K562 (cell line): Measurements from ENCODE around the gene CPSF4L. TPM values are rescaled to one million over a fixed set of nuclear protein-coding genes. Genes with fewer than 3 reads are reported as not detected.

Experiments
- CHD2 ChIP-seq: IDR thresholded peaks from 2 replicates; pipeline ENCODE4 v1.6.1; 2011; ENCODE audit warnings: low read depth, low read length
- ELF2 ChIP-seq: fragments of 250-450 bp; sonication (Bioruptor Pico); IDR thresholded peaks from 2 replicates; pipeline ENCODE4 v1.5.0; 2021; ENCODE audit warnings: mild to moderate bottlenecking
- KDM2B ChIP-seq: fragments of 250-450 bp; sonication (Bioruptor Pico); IDR thresholded peaks from 2 replicates; pipeline ENCODE4 v1.8.0; 2021; ENCODE audit warnings: mild to moderate bottlenecking, moderate library complexity
- L3MBTL2 ChIP-seq: fragments of 450-650 bp; IDR thresholded peaks from 2 replicates; pipeline ENCODE4 v1.6.1; 2016; ENCODE audit warnings: mild to moderate bottlenecking, moderate library complexity
- RAD21 ChIP-seq, 2 experiments: fragments of 250-450 bp in 1 of 2; fragments of 450-650 bp in 1 of 2; sonication (Bioruptor Pico) in 1 of 2; formaldehyde crosslinking in 1 of 2; IDR thresholded peaks in 1 of 2; conservative IDR thresholded peaks in 1 of 2; 2 replicates each; pipeline versions ENCODE4 v1.4.0 to v1.8.0; 2020 to 2022; ENCODE audit warnings: mild to moderate bottlenecking in 2 of 2, moderate library complexity in 1 of 2
- RB1 ChIP-seq: fragments of 450-650 bp; IDR thresholded peaks from 2 replicates; pipeline ENCODE4 v1.6.1; 2017; ENCODE audit warnings: low read depth, mild to moderate bottlenecking
- STAT6 ChIP-seq: sonication (generic); formaldehyde crosslinking; IDR thresholded peaks from 2 replicates; pipeline ENCODE4 v1.8.1; 2023; ENCODE audit warnings: mild to moderate bottlenecking, missing genetic modification reagents
- TCF3 ChIP-seq: sonication (generic); formaldehyde crosslinking; IDR thresholded peaks from 2 replicates; pipeline ENCODE4 v1.4.0; 2020; ENCODE audit warnings: mild to moderate bottlenecking, missing genetic modification reagents
- TFAP4 ChIP-seq: sonication (generic); formaldehyde crosslinking; IDR thresholded peaks from 2 replicates; pipeline ENCODE4 v1.8.0; 2022; ENCODE audit warnings: missing genetic modification reagents, mild to moderate bottlenecking, moderate library complexity, borderline replicate concordance
- XRCC5 ChIP-seq: fragments of 200-400 bp; formaldehyde crosslinking; IDR thresholded peaks from 2 replicates; pipeline ENCODE4 v1.6.1; 2017; ENCODE audit warnings: low read depth, mild to moderate bottlenecking, low read length
- ZNF584 ChIP-seq: fragments of 200-800 bp; sonication (Bioruptor generic); IDR thresholded peaks from 2 replicates; pipeline ENCODE4 v1.6.1; 2016; ENCODE audit warnings: low read depth, mild to moderate bottlenecking, missing genetic modification characterization, missing compliant biosample characterization
- polyA plus RNA-seq, 8 experiments: library from polyadenylated mRNA; depleted of rRNA in 4 of 8; stranded (reverse) in 5 of 8; unstranded in 3 of 8; fragments of >200 nt; fragmentation: Nextera tagmentation in 2 of 8; fragmentation: Illumina TruSeq in 1 of 8; extraction: Ambion mirVana in 2 of 8; extraction: Trizol in 1 of 8; gene quantifications; 2 replicates each; pipeline versions ENCODE4 v1.2.1 to v1.2.3, GENCODE V29; 2011 to 2014; ENCODE audit warnings: inconsistent platforms in 1 of 8, missing spikeins in 1 of 8
- total RNA-seq, 7 experiments: library from RNA; depleted of rRNA in 6 of 7; stranded (reverse); fragments of >200 nt in 6 of 7; fragmentation: Illumina TruSeq in 2 of 7; extraction: Trizol in 2 of 7; gene quantifications; 2 replicates each; pipeline versions ENCODE4 v1.2.1 to v1.2.3, GENCODE V29; 2011 to 2021; ENCODE audit warnings: low replicate concordance in 1 of 7
- TF ChIP-seq, protein P1 (sequence below), 2 experiments: fragments of 450-650 bp; formaldehyde crosslinking in 1 of 2; IDR thresholded peaks; 2 replicates each; pipeline versions ENCODE4 v1.4.0 to v1.6.1; 2014 to 2020; ENCODE audit warnings: mild to moderate bottlenecking in 2 of 2, borderline replicate concordance in 1 of 2, low read depth in 1 of 2
- TF ChIP-seq, protein P2 (sequence below): fragments of 450-650 bp; formaldehyde crosslinking; IDR thresholded peaks from 2 replicates; pipeline ENCODE4 v1.4.0; 2020; ENCODE audit warnings: mild to moderate bottlenecking, moderate library complexity

CPSF4L gene
- total and polyA plus RNA-seq, 9 of the 15 experiments (the other 6 are each of a cell fraction or from before 2014, with no cell fraction given): not detected

GRCh38 chr17:73308017-73308823, 46.5 kb upstream of the CPSF4L start (continued):
- TF ChIP-seq, protein P1, sequence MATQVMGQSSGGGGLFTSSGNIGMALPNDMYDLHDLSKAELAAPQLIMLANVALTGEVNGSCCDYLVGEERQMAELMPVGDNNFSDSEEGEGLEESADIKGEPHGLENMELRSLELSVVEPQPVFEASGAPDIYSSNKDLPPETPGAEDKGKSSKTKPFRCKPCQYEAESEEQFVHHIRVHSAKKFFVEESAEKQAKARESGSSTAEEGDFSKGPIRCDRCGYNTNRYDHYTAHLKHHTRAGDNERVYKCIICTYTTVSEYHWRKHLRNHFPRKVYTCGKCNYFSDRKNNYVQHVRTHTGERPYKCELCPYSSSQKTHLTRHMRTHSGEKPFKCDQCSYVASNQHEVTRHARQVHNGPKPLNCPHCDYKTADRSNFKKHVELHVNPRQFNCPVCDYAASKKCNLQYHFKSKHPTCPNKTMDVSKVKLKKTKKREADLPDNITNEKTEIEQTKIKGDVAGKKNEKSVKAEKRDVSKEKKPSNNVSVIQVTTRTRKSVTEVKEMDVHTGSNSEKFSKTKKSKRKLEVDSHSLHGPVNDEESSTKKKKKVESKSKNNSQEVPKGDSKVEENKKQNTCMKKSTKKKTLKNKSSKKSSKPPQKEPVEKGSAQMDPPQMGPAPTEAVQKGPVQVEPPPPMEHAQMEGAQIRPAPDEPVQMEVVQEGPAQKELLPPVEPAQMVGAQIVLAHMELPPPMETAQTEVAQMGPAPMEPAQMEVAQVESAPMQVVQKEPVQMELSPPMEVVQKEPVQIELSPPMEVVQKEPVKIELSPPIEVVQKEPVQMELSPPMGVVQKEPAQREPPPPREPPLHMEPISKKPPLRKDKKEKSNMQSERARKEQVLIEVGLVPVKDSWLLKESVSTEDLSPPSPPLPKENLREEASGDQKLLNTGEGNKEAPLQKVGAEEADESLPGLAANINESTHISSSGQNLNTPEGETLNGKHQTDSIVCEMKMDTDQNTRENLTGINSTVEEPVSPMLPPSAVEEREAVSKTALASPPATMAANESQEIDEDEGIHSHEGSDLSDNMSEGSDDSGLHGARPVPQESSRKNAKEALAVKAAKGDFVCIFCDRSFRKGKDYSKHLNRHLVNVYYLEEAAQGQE (IDR thresholded peaks at IDR 0.05; ENCODE audit: borderline replicate concordance): no peak; the same call in 1 of the 2 replicates
- TF ChIP-seq, protein P1 (CRISPR knock-in tag; IDR thresholded peaks at IDR 0.05; ENCODE audit: low read depth): no peak
- TF ChIP-seq CHD2 (peak; percentile 52; the same call in 1 of the 2 replicates), KDM2B (CRISPR knock-in tag) (no peak), L3MBTL2 (peak; percentile 43), ELF2 (CRISPR knock-in tag) (no peak), RB1 (peak; percentile 28; the same call in 1 of the 2 replicates), ZNF584 (CRISPR knock-in tag) (no peak; the same call in 1 of the 2 replicates), STAT6 (CRISPR knock-in tag) (no peak), XRCC5 (no peak), TCF3 (CRISPR knock-in tag) (peak; percentile 51), RAD21 (CRISPR knock-in tag; conservative IDR thresholded peaks at IDR 0.05 in 1 of 2, IDR thresholded peaks at IDR 0.05 in 1 of 2) (peak in 1 of 2 experiments; percentile 26; a peak in 2 of 4 replicates), TFAP4 (CRISPR knock-in tag) (peak; percentile 55; the same call in 1 of the 2 replicates)
- TF ChIP-seq, protein P2, sequence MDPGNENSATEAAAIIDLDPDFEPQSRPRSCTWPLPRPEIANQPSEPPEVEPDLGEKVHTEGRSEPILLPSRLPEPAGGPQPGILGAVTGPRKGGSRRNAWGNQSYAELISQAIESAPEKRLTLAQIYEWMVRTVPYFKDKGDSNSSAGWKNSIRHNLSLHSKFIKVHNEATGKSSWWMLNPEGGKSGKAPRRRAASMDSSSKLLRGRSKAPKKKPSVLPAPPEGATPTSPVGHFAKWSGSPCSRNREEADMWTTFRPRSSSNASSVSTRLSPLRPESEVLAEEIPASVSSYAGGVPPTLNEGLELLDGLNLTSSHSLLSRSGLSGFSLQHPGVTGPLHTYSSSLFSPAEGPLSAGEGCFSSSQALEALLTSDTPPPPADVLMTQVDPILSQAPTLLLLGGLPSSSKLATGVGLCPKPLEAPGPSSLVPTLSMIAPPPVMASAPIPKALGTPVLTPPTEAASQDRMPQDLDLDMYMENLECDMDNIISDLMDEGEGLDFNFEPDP: no peak
